Thyroid gland (tissue), 4 donors: ENCODE measurements around the gene STIM1.

Source experiments
- POLR2A ChIP-seq, 2 donors: fragments of 450-650 bp; IDR thresholded peaks; one replicate each; pipeline ENCODE4 v1.6.1; 2017; ENCODE audit warnings: antibody characterized with exemption in 2 of 2, mild to moderate bottlenecking in 2 of 2, moderate library complexity in 1 of 2
- TF ChIP-seq, protein P1 (sequence below), 6 experiments: fragments of 200-600 bp in 3 of 6; fragments of 450-650 bp in 3 of 6; sonication (generic) in 3 of 6; IDR thresholded peaks; one replicate each; pipeline ENCODE4 v1.5.1; 2016 to 2019; ENCODE audit warnings: antibody characterized with exemption in 6 of 6, mild to moderate bottlenecking in 2 of 6, inconsistent platforms in 1 of 6, moderate library complexity in 1 of 6

DNA sequence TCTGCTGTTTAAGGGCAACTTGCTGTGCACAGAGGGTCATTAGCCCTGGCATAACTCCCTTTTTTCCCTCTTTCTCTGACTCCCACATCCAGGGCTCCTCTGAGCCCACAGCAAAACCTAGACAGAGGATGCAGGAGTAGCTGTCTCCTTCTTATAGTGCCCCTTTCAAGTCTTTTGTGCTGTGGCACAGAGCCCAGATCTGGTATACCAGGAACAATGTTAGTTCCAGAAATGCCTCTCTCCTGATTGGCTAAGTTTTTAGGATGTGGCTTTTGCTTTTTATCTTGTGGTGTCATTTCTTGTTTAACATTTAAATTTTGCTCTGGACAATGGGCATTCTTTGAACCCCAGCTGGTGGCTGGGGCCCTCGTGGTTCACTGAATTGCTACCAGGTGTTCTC lies 213.5 kb downstream of the STIM1 start:
- TF ChIP-seq, protein P1, sequence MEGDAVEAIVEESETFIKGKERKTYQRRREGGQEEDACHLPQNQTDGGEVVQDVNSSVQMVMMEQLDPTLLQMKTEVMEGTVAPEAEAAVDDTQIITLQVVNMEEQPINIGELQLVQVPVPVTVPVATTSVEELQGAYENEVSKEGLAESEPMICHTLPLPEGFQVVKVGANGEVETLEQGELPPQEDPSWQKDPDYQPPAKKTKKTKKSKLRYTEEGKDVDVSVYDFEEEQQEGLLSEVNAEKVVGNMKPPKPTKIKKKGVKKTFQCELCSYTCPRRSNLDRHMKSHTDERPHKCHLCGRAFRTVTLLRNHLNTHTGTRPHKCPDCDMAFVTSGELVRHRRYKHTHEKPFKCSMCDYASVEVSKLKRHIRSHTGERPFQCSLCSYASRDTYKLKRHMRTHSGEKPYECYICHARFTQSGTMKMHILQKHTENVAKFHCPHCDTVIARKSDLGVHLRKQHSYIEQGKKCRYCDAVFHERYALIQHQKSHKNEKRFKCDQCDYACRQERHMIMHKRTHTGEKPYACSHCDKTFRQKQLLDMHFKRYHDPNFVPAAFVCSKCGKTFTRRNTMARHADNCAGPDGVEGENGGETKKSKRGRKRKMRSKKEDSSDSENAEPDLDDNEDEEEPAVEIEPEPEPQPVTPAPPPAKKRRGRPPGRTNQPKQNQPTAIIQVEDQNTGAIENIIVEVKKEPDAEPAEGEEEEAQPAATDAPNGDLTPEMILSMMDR (IDR thresholded peaks at IDR 0.05), result no peak
- no peak for TF ChIP-seq POLR2A (IDR thresholded peaks at IDR 0.05)
